ENCODE data around the gene HHAT. TPM values are rescaled to one million over a fixed set of nuclear protein-coding genes. Genes with fewer than 3 reads are reported as not detected.

Gene HHAT
- polyA plus RNA-seq, 1 donor (not counting 4 experiments of a cell fraction or from before 2014, with no cell fraction given) = 3.8 TPM

GRCh38 chr1:210700511-210700910 is 371.8 kb downstream of the HHAT start:
- Histone ChIP-seq H3K4me2 (ENCODE audit: control insufficient read depth, extremely low read depth, insufficient read depth, low read depth, low read length) (no peak overlapping the region), H3K4me1 (ENCODE audit: control insufficient read depth, extremely low read depth, insufficient read depth, low read length) (no peaks in the 10 kb centered on the region), H3K79me2 (ENCODE audit: control insufficient read depth, insufficient read depth, low read length) (no peaks in the 10 kb centered on the region), H4K20me1 (ENCODE audit: control insufficient read depth, extremely low read depth, insufficient read depth, low read length) (no peaks in the 10 kb centered on the region), H3K9ac (ENCODE audit: control insufficient read depth, extremely low read depth, insufficient read depth, low read length) (no peak overlapping the region), H3K27ac (ENCODE audit: control insufficient read depth, insufficient read depth, low read length) (no peak overlapping the region), H3K36me3 (ENCODE audit: control insufficient read depth in 2 of 2, extremely low read depth in 1 of 2, insufficient read depth in 2 of 2, low read length in 2 of 2) (no peaks in the 10 kb centered on the region), H3K27me3 (ENCODE audit: control insufficient read depth, extremely low read depth, insufficient read depth, low read length) (no peaks in the 10 kb centered on the region), H2AFZ (ENCODE audit: control insufficient read depth, low read length) (no peak overlapping the region), H3K4me3 (ENCODE audit: control insufficient read depth in 2 of 3, extremely low read depth in 1 of 3, insufficient read depth in 2 of 3, low read depth in 1 of 3, low read length in 3 of 3) (no peak overlapping the region), H3K9me3 (ENCODE audit: control insufficient read depth, low read depth, low read length) (no peaks in the 10 kb centered on the region), H3K9me1 (ENCODE audit: control insufficient read depth, extremely low read depth, insufficient read depth, low read length) (no peaks in the 10 kb centered on the region)
- DNase-seq (ENCODE audit: low read depth, low spot score) (no peak), FAIRE-seq (no peak)
- TF ChIP-seq, protein P1, sequence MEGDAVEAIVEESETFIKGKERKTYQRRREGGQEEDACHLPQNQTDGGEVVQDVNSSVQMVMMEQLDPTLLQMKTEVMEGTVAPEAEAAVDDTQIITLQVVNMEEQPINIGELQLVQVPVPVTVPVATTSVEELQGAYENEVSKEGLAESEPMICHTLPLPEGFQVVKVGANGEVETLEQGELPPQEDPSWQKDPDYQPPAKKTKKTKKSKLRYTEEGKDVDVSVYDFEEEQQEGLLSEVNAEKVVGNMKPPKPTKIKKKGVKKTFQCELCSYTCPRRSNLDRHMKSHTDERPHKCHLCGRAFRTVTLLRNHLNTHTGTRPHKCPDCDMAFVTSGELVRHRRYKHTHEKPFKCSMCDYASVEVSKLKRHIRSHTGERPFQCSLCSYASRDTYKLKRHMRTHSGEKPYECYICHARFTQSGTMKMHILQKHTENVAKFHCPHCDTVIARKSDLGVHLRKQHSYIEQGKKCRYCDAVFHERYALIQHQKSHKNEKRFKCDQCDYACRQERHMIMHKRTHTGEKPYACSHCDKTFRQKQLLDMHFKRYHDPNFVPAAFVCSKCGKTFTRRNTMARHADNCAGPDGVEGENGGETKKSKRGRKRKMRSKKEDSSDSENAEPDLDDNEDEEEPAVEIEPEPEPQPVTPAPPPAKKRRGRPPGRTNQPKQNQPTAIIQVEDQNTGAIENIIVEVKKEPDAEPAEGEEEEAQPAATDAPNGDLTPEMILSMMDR (optimal IDR thresholded peaks at IDR 0.05 in 1 of 3, IDR thresholded peaks at IDR 0.05 in 1 of 3, conservative IDR thresholded peaks at IDR 0.05 in 1 of 3; ENCODE audit: extremely low read depth in 1 of 3, insufficient read depth in 2 of 3, low read length in 3 of 3) = no peak
- TF ChIP-seq EZH2 (IDR thresholded peaks at IDR 0.05; ENCODE audit: low read length) = no peak
- dilution Hi-C loops (cut with MboI; ENCODE audit: extremely low pct_ligation_motif_present, low sequenced_read_pairs) = no loop called here

DNA sequence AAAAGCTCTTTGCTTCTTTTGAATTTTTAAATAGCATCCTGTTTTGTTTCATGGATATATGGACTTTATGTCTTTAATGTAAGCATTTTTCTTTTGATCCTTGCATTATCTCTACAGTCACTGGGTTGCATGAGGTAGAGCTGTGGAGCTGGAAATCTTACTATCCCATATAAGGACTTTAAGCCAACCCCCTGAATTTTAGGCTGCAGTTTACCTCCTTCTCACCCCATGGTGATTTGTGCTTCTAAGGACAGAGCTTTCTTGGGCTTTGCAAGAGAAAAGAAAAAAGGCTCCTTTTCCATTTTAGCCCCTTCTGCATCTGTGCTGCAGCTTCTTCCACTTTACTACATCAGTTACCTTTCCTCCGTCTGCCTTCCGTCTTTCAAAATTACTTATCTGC is 373.8 kb downstream of the HHAT start:
- FAIRE-seq = no peak
- Histone ChIP-seq H3K9me1 (ENCODE audit: control insufficient read depth, extremely low read depth, insufficient read depth, low read length) (no peaks in the 10 kb centered on the region), H3K9me3 (ENCODE audit: control insufficient read depth, low read depth, low read length) (no peaks in the 10 kb centered on the region), H3K27me3 (ENCODE audit: control insufficient read depth, extremely low read depth, insufficient read depth, low read length) (no peaks in the 10 kb centered on the region), H3K27ac (ENCODE audit: control insufficient read depth, insufficient read depth, low read length) (no peak overlapping the region), H3K36me3 (ENCODE audit: control insufficient read depth in 2 of 2, extremely low read depth in 1 of 2, insufficient read depth in 2 of 2, low read length in 2 of 2) (no peaks in the 10 kb centered on the region), H3K4me2 (ENCODE audit: control insufficient read depth, extremely low read depth, insufficient read depth, low read depth, low read length) (no peak overlapping the region), H3K9ac (ENCODE audit: control insufficient read depth, extremely low read depth, insufficient read depth, low read length) (no peak overlapping the region), H3K4me3 (ENCODE audit: control insufficient read depth in 2 of 3, extremely low read depth in 1 of 3, insufficient read depth in 2 of 3, low read depth in 1 of 3, low read length in 3 of 3) (no peak overlapping the region), H2AFZ (ENCODE audit: control insufficient read depth, low read length) (no peak overlapping the region), H4K20me1 (ENCODE audit: control insufficient read depth, extremely low read depth, insufficient read depth, low read length) (no peaks in the 10 kb centered on the region), H3K79me2 (ENCODE audit: control insufficient read depth, insufficient read depth, low read length) (no peaks in the 10 kb centered on the region), H3K4me1 (ENCODE audit: control insufficient read depth, extremely low read depth, insufficient read depth, low read length) (no peaks in the 10 kb centered on the region)
- dilution Hi-C loops (cut with MboI; ENCODE audit: extremely low pct_ligation_motif_present, low sequenced_read_pairs) = no loop called here
- TF ChIP-seq, protein P1 (optimal IDR thresholded peaks at IDR 0.05 in 1 of 3, IDR thresholded peaks at IDR 0.05 in 1 of 3, conservative IDR thresholded peaks at IDR 0.05 in 1 of 3; ENCODE audit: extremely low read depth in 1 of 3, insufficient read depth in 2 of 3, low read length in 3 of 3) = no peak
- no peak for TF ChIP-seq EZH2 (IDR thresholded peaks at IDR 0.05; ENCODE audit: low read length)
- no peak for DNase-seq (ENCODE audit: low read depth, low spot score)
